GM21576 (cell line): ENCODE data around the gene SCAP.

ENCODE experiments used
- ATAC-seq: cut with Tn5 transposase; IDR thresholded peaks from one replicate; pipeline ENCODE4 v1.9.1; 2021; ENCODE audit warnings: mild to moderate bottlenecking, moderate library complexity; ENCODE audit not compliant: unreplicated experiment

Gene SCAP

DNA sequence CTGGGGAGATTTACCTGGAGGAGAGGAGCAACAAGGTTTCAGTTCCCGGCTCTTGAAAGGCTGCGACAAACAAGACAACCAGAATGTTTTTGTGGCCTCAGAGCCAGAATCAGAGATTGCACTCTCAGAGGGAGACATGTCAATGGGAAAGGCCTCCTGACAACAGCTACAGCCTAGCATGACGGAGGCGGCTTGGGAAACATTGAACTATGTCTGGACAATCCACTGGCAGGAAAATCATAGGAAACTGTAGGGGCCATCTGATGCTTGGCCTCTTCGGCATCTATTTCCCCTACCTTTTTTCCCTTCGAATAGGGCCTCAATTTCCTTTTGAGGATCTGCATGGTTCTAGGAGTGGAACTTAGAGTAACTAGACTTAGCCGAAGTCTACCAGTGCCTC lies 108.1 kb downstream of the SCAP start:
- ATAC-seq = no peak

- ATAC-seq = no peak
Measured at GRCh38 chr3:47366833-47367232, 108.9 kb downstream of the SCAP start.

GRCh38 chr3:47365213-47366153 lies 110.3 kb downstream of the SCAP start:
- ATAC-seq = no peak
